ENCODE results near the gene TNFRSF18.

GRCh38 chr1:1230656-1231399 lies 24.4 kb upstream of the TNFRSF18 start:
- TF ChIP-seq CTCF (IDR thresholded peaks at IDR 0.05) (no peak), POLR2A (IDR thresholded peaks at IDR 0.05) (no peak)
